ENCODE data around the gene TAF7.

DNA sequence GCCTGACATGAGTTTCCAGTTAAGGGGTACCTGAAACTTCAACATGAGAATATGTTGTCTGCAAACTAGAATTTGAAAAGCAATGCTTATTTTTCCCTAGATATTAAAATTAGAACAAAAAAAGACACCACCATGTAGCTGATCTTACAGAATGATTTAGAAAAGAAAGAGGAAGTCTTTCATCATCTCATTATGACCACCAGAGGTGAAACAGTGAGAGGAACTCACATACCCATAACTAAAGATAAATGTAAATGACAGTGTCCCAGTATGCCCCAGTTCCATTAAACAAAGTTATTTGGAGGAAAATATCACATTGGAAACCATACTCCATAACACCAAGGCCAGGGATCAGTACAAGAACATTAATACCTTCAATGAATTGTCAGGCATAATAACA lies 6.9 kb downstream of the TAF7 start:
- TF ChIP-seq ZNF586 (CRISPR knock-in tag; conservative IDR thresholded peaks at IDR 0.05) (no peak), SIN3B (IDR thresholded peaks at IDR 0.05; ENCODE audit: low read depth) (no peak), TAF1 (IDR thresholded peaks at IDR 0.05; ENCODE audit: control insufficient read depth, extremely low read depth, insufficient read depth, low read length, severe bottlenecking) (no peak), ESRRA (IDR thresholded peaks at IDR 0.05; ENCODE audit: borderline replicate concordance, low read depth) (no peak), ETV6 (IDR thresholded peaks at IDR 0.05; ENCODE audit: borderline replicate concordance in 1 of 2, low read depth in 2 of 2, low read length in 1 of 2) (no peak), ETV6 (CRISPR knock-in tag; IDR thresholded peaks at IDR 0.05; ENCODE audit: borderline replicate concordance) (no peak), SP1 (CRISPR knock-in tag; IDR thresholded peaks at IDR 0.05) (no peak)
- TF ChIP-seq, protein P1, sequence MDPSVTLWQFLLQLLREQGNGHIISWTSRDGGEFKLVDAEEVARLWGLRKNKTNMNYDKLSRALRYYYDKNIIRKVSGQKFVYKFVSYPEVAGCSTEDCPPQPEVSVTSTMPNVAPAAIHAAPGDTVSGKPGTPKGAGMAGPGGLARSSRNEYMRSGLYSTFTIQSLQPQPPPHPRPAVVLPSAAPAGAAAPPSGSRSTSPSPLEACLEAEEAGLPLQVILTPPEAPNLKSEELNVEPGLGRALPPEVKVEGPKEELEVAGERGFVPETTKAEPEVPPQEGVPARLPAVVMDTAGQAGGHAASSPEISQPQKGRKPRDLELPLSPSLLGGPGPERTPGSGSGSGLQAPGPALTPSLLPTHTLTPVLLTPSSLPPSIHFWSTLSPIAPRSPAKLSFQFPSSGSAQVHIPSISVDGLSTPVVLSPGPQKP (CRISPR knock-in tag; IDR thresholded peaks at IDR 0.05): no peak
- TF ChIP-seq, protein P2, sequence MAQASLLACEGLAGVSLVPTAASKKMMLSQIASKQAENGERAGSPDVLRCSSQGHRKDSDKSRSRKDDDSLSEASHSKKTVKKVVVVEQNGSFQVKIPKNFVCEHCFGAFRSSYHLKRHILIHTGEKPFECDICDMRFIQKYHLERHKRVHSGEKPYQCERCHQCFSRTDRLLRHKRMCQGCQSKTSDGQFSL (CRISPR knock-in tag; IDR thresholded peaks at IDR 0.05): no peak
- TF ChIP-seq, protein P2 (tag; IDR thresholded peaks at IDR 0.05): no peak
